CD4-positive, alpha-beta T cell (primary cell): ENCODE data around the gene DLGAP4. TPM values are rescaled to one million over a fixed set of nuclear protein-coding genes. Genes with fewer than 3 reads are reported as not detected.

ENCODE experiments used
- ATAC-seq: fragments of 200-7000 bp; cut with Tn5 transposase; one replicate; pipeline ENCODE4 v1.10.0; 2022; ENCODE audit warnings: mild to moderate bottlenecking; ENCODE audit not compliant: poor library complexity
- CTCF ChIA-PET: fragments of 350-600 bp; sonication (Branson Sonifier 250); formaldehyde crosslinking; loops from one replicate; lab custom pipeline; 2021; ENCODE audit warnings: antibody characterized with exemption, inconsistent platforms; lab: Charles Lee
- POLR2A ChIA-PET: fragments of 350-600 bp; sonication (Branson Sonifier 250); formaldehyde crosslinking; loops from one replicate; lab custom pipeline; 2021; ENCODE audit warnings: antibody characterized with exemption, inconsistent platforms; lab: Charles Lee
- DNase-seq, 14 experiments: peaks; one replicate each; pipeline ENCODE4 v3.0.0-alpha.2; 2013 to 2020; ENCODE audit warnings: mixed read lengths in 2 of 14
- H3K27ac ChIP-seq, 2 donors: one replicate each; pipeline versions ENCODE4 v1.5.1 to v1.7.0; 2013; ENCODE audit warnings: low read length in 2 of 2, low read depth in 1 of 2, mild to moderate bottlenecking in 1 of 2
- H3K27me3 ChIP-seq, 2 experiments: 1 replicate in 1 of 2; 2 replicates in 1 of 2; pipeline versions ENCODE4 v1.6.1 to v1.7.0; 2013; ENCODE audit warnings: low read length in 2 of 2, control low read depth in 1 of 2, mild to moderate bottlenecking in 1 of 2, moderate library complexity in 1 of 2; ENCODE audit not compliant: insufficient read depth in 2 of 2, control insufficient read depth in 1 of 2
- H3K36me3 ChIP-seq: one replicate; pipeline ENCODE4 v1.6.1; 2013; ENCODE audit warnings: low read length, control low read depth; ENCODE audit not compliant: insufficient read depth
- H3K4me1 ChIP-seq: one replicate; pipeline ENCODE4 v1.6.1; 2013; ENCODE audit warnings: low read length, control low read depth; ENCODE audit not compliant: insufficient read depth
- H3K4me3 ChIP-seq: one replicate; pipeline ENCODE4 v1.5.1; 2013; ENCODE audit warnings: mild to moderate bottlenecking, low read length, moderate library complexity
- H3K9me3 ChIP-seq, 2 experiments: 1 replicate in 1 of 2; 2 replicates in 1 of 2; pipeline versions ENCODE4 v1.6.1 to v1.7.0; 2013; ENCODE audit warnings: low read length in 2 of 2, mild to moderate bottlenecking in 2 of 2, control low read depth in 1 of 2, moderate library complexity in 1 of 2; ENCODE audit not compliant: control insufficient read depth in 1 of 2, insufficient read depth in 1 of 2
- H3K27ac Mint-ChIP-seq: one replicate; pipeline ENCODE4 v1.8.0; 2020; ENCODE audit warnings: mixed read lengths
- H3K27me3 Mint-ChIP-seq: one replicate; pipeline ENCODE4 v1.8.0; 2021; ENCODE audit warnings: mixed read lengths
- H3K36me3 Mint-ChIP-seq: one replicate; pipeline ENCODE4 v1.8.0; 2021; ENCODE audit warnings: low read depth, mixed read lengths
- H3K4me1 Mint-ChIP-seq: one replicate; pipeline ENCODE4 v1.8.0; 2021; ENCODE audit warnings: low read depth, mixed read lengths
- H3K4me3 Mint-ChIP-seq: one replicate; pipeline ENCODE4 v1.8.0; 2020; ENCODE audit warnings: mild to moderate bottlenecking, mixed read lengths
- H3K9me3 Mint-ChIP-seq: one replicate; pipeline ENCODE4 v1.8.0; 2020; ENCODE audit warnings: mixed read lengths
- CTCF ChIP-seq: fragments of 200-600 bp; IDR thresholded peaks from one replicate; pipeline ENCODE4 v1.8.0; 2022; ENCODE audit warnings: antibody characterized with exemption, mild to moderate bottlenecking
- intact Hi-C, 2 experiments: fragments of 100-400 bp; cut with DNase I in 1 of 2; cut with micrococcal nuclease in 1 of 2; formaldehyde crosslinking; loops; one replicate each; pipeline versions ENCODE4 v1.15.1 to v1.9.0; 2023 to 2025; cut with DNase I, micrococcal nuclease
- total RNA-seq, 174 experiments: library from RNA in 2 of 174; stranded (reverse) in 2 of 174; gene quantifications; one replicate each; pipeline ENCODE4 v1.2.3 and lab custom pipeline; 2021 to 2026

The DLGAP4 gene
- total RNA-seq, 2 experiments from 2014 or later: 16.0 to 16.1 TPM

GRCh38 chr20:36415475-36416002 is 109.4 kb downstream of the DLGAP4 start:
- Histone ChIP-seq H3K4me1 (no peaks in the 10 kb centered on the region), H3K4me3 (no peak overlapping the region), H3K36me3 (no peaks in the 10 kb centered on the region), H3K9me3 (peaks cover 0 to 5% of the 10 kb centered on the region in 2 experiments), H3K27me3 (no peaks in the 10 kb centered on the region), H3K27ac (no peak overlapping the region)
- TF ChIP-seq CTCF: no peak
- Mint-ChIP-seq H3K4me1 (no peaks in the 10 kb centered on the region), H3K9me3 (no peaks in the 10 kb centered on the region), H3K27ac (no peak overlapping the region), H3K36me3 (no peaks in the 10 kb centered on the region), H3K4me3 (no peak overlapping the region), H3K27me3 (peaks cover 9% of the 10 kb centered on the region)
- POLR2A ChIA-PET: no interaction called here
- no peak for ATAC-seq
- no peak for DNase-seq
- intact Hi-C loops: no loop called here
- CTCF ChIA-PET: no interaction called here

GRCh38 chr20:36418711-36419110 is 112.6 kb downstream of the DLGAP4 start:
- Histone ChIP-seq H3K4me1 (no peaks in the 10 kb centered on the region), H3K9me3 (peaks cover 0 to 5% of the 10 kb centered on the region in 2 experiments), H3K4me3 (no peak overlapping the region), H3K27ac (no peak overlapping the region), H3K36me3 (no peaks in the 10 kb centered on the region), H3K27me3 (no peaks in the 10 kb centered on the region)
- ChIA-PET POLR2A (no interaction called here), CTCF (no interaction called here)
- no peak for ATAC-seq
- Mint-ChIP-seq H3K4me1 (no peaks in the 10 kb centered on the region), H3K36me3 (no peaks in the 10 kb centered on the region), H3K27me3 (peaks cover 12% of the 10 kb centered on the region), H3K4me3 (no peak overlapping the region), H3K9me3 (no peaks in the 10 kb centered on the region), H3K27ac (no peak overlapping the region)
- DNase-seq: no peak
- no peak for TF ChIP-seq CTCF
- intact Hi-C loops: no loop called here

GRCh38 chr20:36421641-36422040 is 115.5 kb downstream of the DLGAP4 start:
- TF ChIP-seq CTCF: no peak
- no peak for ATAC-seq
- Mint-ChIP-seq H3K4me3 (no peak overlapping the region), H3K9me3 (no peaks in the 10 kb centered on the region), H3K36me3 (no peaks in the 10 kb centered on the region), H3K27me3 (peaks cover 12% of the 10 kb centered on the region), H3K4me1 (no peaks in the 10 kb centered on the region), H3K27ac (no peak overlapping the region)
- Histone ChIP-seq H3K4me3 (no peak overlapping the region), H3K27ac (no peak overlapping the region), H3K27me3 (no peaks in the 10 kb centered on the region), H3K4me1 (no peaks in the 10 kb centered on the region), H3K36me3 (no peaks in the 10 kb centered on the region), H3K9me3 (peaks cover 0 to 5% of the 10 kb centered on the region in 2 experiments)
- DNase-seq: no peak
- ChIA-PET CTCF (no interaction called here), POLR2A (no interaction called here)
- intact Hi-C loops: no loop called here
